Skeletal muscle satellite cell (primary cell): Measurements from ENCODE around the gene MUC22.
"Not testable (repeated sequence)": the region's sequence is repeated elsewhere in the genome, so short reads cannot be mapped to it uniquely, and the experiment has no call there.

Source experiments
- H3K27me3 ChIP-seq: 2 replicates; pipeline ENCODE4 v1.7.0; 2013; ENCODE audit warnings: low read length; ENCODE audit not compliant: control insufficient read depth, insufficient read depth
- H3K36me3 ChIP-seq: 2 replicates; pipeline ENCODE4 v1.7.0; 2013; ENCODE audit warnings: mild to moderate bottlenecking, control low read depth, low read length; ENCODE audit not compliant: insufficient read depth
- H3K4me1 ChIP-seq: 2 replicates; pipeline ENCODE4 v1.7.0; 2013; ENCODE audit warnings: low read length; ENCODE audit not compliant: control insufficient read depth, insufficient read depth
- H3K4me2 ChIP-seq: 2 replicates; pipeline ENCODE4 v1.7.0; 2013; ENCODE audit warnings: mild to moderate bottlenecking, low read length
- H3K4me3 ChIP-seq: 2 replicates; pipeline ENCODE4 v1.7.0; 2013; ENCODE audit warnings: low read length
- H3K9ac ChIP-seq: 2 replicates; pipeline ENCODE4 v1.7.0; 2013; ENCODE audit warnings: mild to moderate bottlenecking, low read depth, low read length, moderate library complexity
- H3K9me3 ChIP-seq: replicated peaks from 2 replicates; pipeline ENCODE4 v1.7.0; 2013; ENCODE audit warnings: mild to moderate bottlenecking, control low read depth, low read length

Gene MUC22

GRCh38 chr6:31041372-31041974, 31.2 kb downstream of the MUC22 start:
- H3K4me3 ChIP-seq: no peak overlapping the region
- no peak overlapping the region for H3K4me2 ChIP-seq
- no peak overlapping the region for H3K9ac ChIP-seq
- peaks cover 17% of the 10 kb centered on the region for H3K4me1 ChIP-seq
- peaks cover 20% of the 10 kb centered on the region for H3K27me3 ChIP-seq
- H3K9me3 ChIP-seq: no peaks in the 10 kb centered on the region
- no peaks in the 10 kb centered on the region for H3K36me3 ChIP-seq

DNA sequence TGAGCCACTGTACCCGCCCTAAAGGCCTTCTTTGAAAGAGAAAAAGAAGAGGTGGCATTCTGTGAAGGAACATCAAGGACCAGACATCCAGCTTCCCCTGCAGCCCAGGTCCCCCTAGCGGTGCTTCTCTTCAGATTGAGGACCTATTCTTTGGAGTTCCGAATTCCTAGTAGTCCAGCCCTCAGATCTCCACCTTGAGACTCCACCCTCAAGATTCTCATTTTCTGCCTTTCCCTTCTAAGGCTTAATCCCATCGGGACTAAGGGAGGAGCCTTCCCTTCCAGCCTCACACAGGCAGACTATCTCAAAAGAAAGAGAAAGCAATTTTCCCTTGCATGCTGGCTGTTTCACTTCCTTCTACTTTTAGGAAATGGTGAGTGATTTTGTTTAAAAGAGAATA, 32.5 kb downstream of the MUC22 start:
- H3K4me3 ChIP-seq: no peak overlapping the region
- no peaks in the 10 kb centered on the region for H3K36me3 ChIP-seq
- peaks cover 20% of the 10 kb centered on the region for H3K27me3 ChIP-seq
- H3K4me1 ChIP-seq: peaks cover 4% of the 10 kb centered on the region
- no peaks in the 10 kb centered on the region for H3K9me3 ChIP-seq
- H3K9ac ChIP-seq: no peak overlapping the region
- H3K4me2 ChIP-seq: no peak overlapping the region

GRCh38 chr6:31048099-31048498, 37.8 kb downstream of the MUC22 start:
- no peak overlapping the region for H3K9ac ChIP-seq
- no peaks in the 10 kb centered on the region for H3K4me1 ChIP-seq
- H3K4me2 ChIP-seq: no peak overlapping the region
- H3K9me3 ChIP-seq: no peaks in the 10 kb centered on the region
- H3K27me3 ChIP-seq: peaks cover 19% of the 10 kb centered on the region
- H3K36me3 ChIP-seq: no peaks in the 10 kb centered on the region
- no peak overlapping the region for H3K4me3 ChIP-seq

GRCh38 chr6:31049518-31049917, 39.2 kb downstream of the MUC22 start:
- Histone ChIP-seq H3K36me3 (no peaks in the 10 kb centered on the region), H3K9ac (no peak overlapping the region), H3K4me1 (no peaks in the 10 kb centered on the region), H3K4me3 (no peak overlapping the region), H3K9me3 (no peaks in the 10 kb centered on the region), H3K4me2 (no peak overlapping the region), H3K27me3 (peaks cover 27% of the 10 kb centered on the region)

DNA sequence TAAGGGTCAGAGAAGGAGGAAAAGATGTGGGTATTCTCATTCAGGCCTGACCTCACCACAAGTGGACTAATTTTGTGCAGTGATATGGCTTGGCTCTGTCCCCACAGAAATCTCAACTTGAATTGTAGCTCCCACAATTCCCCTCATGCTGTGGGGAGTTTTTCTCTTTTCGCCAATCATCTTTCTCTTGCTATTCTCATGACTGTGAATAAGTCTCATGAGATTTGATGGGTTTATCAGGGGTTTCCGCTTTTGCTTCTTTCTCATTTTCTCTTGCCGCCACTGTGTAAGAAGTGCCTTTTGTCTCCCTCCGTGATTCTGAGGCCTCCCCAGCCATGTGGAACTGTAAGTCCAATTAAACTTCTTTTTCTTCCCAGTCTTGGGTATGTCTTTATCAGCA, 42.9 kb downstream of the MUC22 start:
- H3K9ac ChIP-seq, H3K4me2 ChIP-seq, H3K36me3 ChIP-seq, H3K4me3 ChIP-seq, H3K9me3 ChIP-seq: not testable (repeated sequence)
- H3K4me1 ChIP-seq: peaks cover 13% of the 10 kb centered on the region
- peaks cover 13% of the 10 kb centered on the region for H3K27me3 ChIP-seq

- no peak overlapping the region for H3K4me3 ChIP-seq
- H3K36me3 ChIP-seq: no peaks in the 10 kb centered on the region
- no peak overlapping the region for H3K9ac ChIP-seq
- H3K9me3 ChIP-seq: no peaks in the 10 kb centered on the region
- no peak overlapping the region for H3K4me2 ChIP-seq
- peaks cover 18% of the 10 kb centered on the region for H3K4me1 ChIP-seq
- peaks cover 9% of the 10 kb centered on the region for H3K27me3 ChIP-seq
Observed at GRCh38 chr6:31053873-31054272, 43.6 kb downstream of the MUC22 start.

- Histone ChIP-seq H3K4me3 (no peak overlapping the region), H3K27me3 (peaks cover 9% of the 10 kb centered on the region), H3K9ac (no peak overlapping the region), H3K9me3 (no peaks in the 10 kb centered on the region), H3K4me2 (no peak overlapping the region), H3K36me3 (no peaks in the 10 kb centered on the region), H3K4me1 (peaks cover 18% of the 10 kb centered on the region)
Observed at GRCh38 chr6:31055441-31055840, 45.2 kb downstream of the MUC22 start.

- no peak overlapping the region for H3K9ac ChIP-seq
- peak overlapping the region; percentile 56 for H3K4me2 ChIP-seq
- H3K27me3 ChIP-seq: peaks cover 20% of the 10 kb centered on the region
- peak overlapping the region; percentile 18 for H3K4me3 ChIP-seq
- no peaks in the 10 kb centered on the region for H3K9me3 ChIP-seq
- H3K36me3 ChIP-seq: no peaks in the 10 kb centered on the region
- H3K4me1 ChIP-seq: peaks cover 18% of the 10 kb centered on the region
Observed at GRCh38 chr6:31057426-31058003, 47.2 kb downstream of the MUC22 start.

DNA sequence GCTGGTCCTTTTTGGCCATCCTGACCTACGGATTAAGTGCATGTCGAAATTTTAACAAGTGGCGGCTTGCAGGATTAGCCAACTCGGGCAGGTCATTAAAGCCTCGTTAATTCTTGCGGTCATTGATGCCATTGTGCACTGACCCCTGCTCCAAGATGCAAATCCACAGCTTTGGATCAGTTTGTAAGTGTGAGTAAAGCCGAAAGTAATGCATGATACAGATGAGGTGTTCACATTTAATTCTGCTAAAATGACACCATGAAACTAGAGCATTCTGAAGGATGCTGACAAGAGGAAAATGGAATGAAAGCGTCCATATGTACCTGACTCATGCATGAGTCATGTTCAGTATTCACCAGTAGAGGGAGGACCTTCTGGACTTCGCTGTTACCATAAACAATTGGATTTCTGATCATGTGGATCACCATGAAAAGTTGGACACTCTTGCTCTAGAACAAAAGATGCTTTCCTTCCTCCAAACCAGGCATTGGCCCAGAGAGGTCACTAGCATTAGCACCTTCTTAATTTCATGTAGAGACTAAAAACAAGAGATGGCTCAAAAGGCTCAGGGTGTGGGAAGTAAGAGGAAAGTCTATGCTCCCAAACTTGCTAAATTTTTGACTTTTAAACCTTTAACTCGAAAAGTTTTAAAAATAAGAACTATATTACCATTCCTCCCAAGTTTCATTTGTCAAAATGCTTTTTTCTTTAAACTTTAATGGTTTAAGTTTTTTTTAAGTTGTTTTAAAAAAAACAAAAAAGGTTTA, 48.0 kb downstream of the MUC22 start:
- H3K4me3 ChIP-seq: peak overlapping the region; percentile 18
- H3K27me3 ChIP-seq: peaks cover 23% of the 10 kb centered on the region
- H3K9me3 ChIP-seq: no peaks in the 10 kb centered on the region
- no peaks in the 10 kb centered on the region for H3K36me3 ChIP-seq
- H3K4me2 ChIP-seq: peak overlapping the region; percentile 56
- peaks cover 18% of the 10 kb centered on the region for H3K4me1 ChIP-seq
- no peak overlapping the region for H3K9ac ChIP-seq

DNA sequence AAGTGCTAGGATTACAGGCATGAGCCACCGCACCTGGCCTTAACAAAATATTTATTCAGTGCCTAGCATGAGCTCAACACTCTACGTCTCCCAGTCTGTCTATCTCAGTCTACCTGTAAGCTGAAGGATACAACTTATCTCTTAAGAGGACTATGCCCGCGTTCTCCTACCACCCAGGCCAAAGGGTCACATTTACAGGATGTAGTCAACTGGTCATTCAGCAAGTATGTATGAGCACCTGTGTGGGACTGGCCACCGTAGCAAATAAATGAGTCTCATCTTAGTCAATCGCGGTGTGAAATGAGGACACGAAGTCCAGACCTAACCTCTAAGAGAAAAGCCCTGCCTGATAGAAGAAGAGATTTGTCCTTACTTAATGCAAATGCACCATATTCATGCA, 49.9 kb downstream of the MUC22 start:
- peaks cover 21% of the 10 kb centered on the region for H3K27me3 ChIP-seq
- peaks cover 18% of the 10 kb centered on the region for H3K4me1 ChIP-seq
- H3K9me3 ChIP-seq: no peaks in the 10 kb centered on the region
- no peak overlapping the region for H3K4me2 ChIP-seq
- H3K36me3 ChIP-seq: no peaks in the 10 kb centered on the region
- H3K9ac ChIP-seq: no peak overlapping the region
- H3K4me3 ChIP-seq: no peak overlapping the region

GRCh38 chr6:31063906-31064435, 53.7 kb downstream of the MUC22 start:
- Histone ChIP-seq H3K4me1 (no peaks in the 10 kb centered on the region), H3K27me3 (peaks cover 21% of the 10 kb centered on the region), H3K4me2 (no peak overlapping the region), H3K9ac (no peak overlapping the region), H3K36me3 (no peaks in the 10 kb centered on the region), H3K9me3 (no peaks in the 10 kb centered on the region), H3K4me3 (no peak overlapping the region)
